GM18507 (cell line): ENCODE data around the gene IL27RA.
"Not testable (repeated sequence)": the region's sequence is repeated elsewhere in the genome, so short reads cannot be mapped to it uniquely, and the experiment has no call there.

Experiments used
- DNase-seq: peaks from one replicate; pipeline ENCODE4 v3.0.0; 2011; ENCODE audit warnings: low read depth; ENCODE audit not compliant: insufficient read length; ENCODE audit errors: extremely low spot score
- FAIRE-seq: peaks from 2 replicates; lab custom pipeline; 2011; peaks lifted over from hg19 to GRCh38; lab: Jason Lieb, UNC

IL27RA gene

DNA sequence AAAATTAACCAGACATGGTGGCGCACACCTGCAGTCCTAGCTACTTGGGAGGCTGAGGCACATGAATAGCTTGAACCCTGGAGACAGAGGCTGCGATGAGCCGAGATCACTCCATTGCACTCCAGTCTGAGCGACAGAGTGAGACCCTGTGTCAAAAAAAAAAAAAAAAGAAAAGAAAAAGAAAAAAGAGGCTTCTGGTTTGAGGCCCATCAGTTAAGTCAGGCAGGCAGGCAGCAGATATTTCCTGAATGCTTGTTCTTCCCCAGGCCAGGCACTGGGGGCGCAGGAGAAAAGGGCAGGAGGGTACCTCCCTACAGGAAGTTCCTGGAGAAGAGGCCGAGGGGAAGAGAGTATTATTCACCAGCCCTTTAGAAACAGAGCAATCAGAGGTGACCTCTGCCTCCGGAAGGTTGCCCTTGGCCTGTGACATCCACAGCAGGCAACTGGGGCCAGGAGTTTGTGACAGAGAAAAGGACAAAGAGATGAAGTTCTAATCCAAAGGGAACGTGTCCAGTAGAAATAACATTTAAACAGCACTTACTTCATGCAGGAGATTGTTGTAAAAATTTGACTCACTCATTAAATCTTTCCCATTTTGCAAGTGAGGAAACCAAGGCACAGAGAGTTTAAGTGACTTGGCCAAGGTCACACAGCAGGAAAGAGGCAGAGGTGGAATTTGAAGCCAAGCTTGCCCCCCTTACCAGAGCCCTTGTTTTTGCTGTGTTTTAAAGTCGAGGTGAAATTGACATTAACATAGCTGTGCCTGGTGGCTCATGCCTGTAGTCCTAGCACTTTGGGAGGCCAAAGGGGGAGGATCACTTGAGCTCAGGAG, 7.9 kb upstream of the IL27RA start:
- no peak for DNase-seq
- peak; percentile 35 for FAIRE-seq

DNA sequence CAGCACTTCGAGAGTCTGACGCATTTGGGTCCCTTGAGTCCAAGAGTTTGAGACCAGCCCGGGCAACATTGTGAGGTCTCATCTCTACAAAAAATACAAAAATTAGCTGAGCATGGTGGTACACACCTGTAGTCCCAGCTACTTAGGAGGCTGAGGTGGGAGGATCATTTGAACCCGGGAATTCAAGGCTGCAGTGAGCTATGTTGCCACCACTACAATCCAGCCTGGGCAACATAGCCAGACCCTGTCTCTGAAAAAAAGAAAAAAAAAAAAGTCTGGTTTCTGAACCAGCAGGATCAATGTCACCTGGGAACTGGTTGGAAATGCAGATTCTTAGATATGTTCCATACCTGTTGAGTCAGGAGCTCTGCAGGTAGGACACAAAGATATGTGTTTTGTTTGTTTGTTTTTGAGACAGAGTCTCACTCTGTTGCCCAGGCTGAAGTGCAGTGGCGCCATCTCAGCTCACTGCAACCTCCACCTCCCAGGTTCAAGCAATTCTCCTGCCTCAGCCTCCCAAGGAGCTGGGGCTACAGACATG, 4.8 kb upstream of the IL27RA start:
- FAIRE-seq, DNase-seq: not testable (repeated sequence)

DNA sequence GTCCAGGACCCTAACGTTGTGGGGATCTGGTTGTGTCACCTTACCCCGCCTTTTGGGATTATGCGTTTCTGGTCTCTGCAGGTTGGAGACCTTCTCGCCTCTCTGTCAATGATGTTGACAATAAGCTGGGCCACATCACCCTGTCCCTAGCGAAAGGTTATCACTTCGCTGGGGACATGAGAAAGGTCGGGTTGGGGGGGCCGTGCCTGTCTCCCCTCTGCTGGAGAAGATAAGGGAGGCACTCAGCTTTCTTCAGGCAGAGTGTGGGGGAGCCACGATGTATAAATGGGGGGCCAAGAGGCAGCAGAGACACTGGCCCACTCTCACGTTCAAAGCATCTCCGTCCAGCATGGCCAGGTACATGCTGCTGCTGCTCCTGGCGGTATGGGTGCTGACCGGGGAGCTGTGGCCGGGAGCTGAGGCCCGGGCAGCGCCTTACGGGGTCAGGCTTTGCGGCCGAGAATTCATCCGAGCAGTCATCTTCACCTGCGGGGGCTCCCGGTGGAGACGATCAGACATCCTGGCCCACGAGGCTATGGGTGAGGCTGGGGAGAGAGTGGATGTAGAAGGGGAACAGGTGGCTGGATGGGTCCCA, 3.6 kb upstream of the IL27RA start, which contains the start of gene RLN3:
TSS of gene RLN3 (plus strand) at position 293 of the 595 bp plus-strand sequence. CDS start at position 350, 57 bp downstream.
- FAIRE-seq, result no peak
- no peak for DNase-seq

DNA sequence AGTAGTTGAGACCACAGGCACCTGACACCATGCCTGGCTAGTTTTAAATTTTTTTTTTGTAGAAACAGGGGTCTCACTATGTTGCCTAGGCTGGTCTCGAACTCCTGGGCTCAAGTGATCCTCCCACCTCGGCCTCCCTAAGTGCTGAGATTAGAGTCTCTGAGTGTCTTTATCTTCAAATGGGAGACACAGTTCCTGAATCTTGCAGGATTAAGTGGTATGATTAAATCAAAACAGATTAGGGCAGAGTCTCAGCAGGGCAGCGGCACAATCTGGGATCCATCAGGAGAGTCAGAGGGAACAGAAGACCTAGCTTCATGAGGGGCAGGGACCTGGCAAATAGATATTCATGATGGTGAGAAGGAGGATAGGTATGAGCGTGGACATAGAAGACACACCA, 2.7 kb upstream of the IL27RA start:
- FAIRE-seq, result no peak
- no peak for DNase-seq

DNA sequence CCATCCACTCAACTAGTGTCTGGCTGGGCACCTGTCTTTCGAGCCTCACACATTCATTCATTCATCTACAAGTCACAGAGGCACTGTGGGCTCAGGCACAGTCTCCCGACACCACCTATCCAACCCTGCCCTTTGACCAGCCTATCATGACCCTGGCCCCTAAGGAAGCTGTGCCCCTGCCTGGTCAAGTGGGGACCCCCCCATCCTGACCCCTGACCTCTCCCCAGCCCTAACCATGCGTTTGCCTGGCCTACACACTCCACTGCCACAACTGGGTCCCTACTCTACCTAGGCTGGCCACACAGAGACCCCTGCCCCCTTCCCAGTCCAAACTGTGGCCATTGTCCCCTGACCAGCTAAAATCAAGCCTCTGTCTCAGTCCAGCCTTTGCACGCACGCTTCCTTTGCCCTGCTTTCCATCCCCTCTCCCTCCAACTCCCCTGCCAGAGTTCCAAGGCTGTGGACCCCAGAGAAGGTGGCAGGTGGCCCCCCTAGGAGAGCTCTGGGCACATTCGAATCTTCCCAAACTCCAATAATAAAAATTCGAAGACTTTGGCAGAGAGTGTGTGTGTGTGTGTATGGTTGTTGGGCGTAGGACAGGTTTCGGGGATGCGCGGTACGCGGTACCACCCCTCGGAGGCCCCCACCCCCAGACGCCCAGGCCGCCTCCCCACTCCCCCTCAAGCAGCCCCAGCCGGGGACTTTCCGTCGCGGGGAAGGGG, 404 bp upstream of the IL27RA start:
- FAIRE-seq (no peak), DNase-seq (peak; percentile 47)

DNA sequence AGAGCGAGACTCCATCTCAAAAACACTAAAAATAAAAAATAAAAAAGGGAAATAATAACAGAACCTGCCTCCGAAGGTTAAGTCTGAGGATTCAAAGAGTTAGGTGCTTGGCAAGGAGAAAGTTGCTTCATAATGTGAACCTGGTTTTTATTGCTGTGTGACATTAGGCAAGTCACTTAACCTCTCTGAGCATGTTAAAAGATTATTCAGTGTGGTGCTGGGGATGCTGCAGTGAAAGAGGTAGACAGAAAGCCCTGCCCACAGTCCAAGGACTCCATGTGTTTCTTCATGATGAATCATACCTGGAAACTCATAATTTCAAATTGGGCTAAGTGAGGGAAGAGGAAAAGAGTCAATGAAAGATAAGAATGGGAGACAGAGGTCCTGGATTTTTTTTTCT, 2.4 kb downstream of the IL27RA start:
- FAIRE-seq (no peak), DNase-seq (no peak)

DNA sequence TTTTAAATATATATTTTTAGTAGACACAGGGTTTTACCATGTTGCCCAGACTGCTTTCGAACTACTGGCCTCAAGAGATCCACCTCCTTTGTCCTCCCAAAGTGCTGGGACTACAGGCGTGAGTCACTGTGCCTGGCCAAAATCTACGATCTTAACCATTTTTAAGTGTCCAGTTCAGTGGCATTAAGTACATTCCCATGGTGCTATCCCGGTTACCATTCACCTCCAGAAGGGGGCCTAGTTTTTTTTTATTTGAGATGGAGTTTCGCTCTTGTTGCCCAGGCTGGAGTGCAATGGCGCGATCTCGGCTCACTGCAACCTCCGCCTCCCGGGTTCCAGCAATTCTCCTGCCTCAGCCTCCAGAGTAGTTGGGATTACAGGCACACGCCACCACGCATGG, 3.6 kb downstream of the IL27RA start:
- not testable (repeated sequence) for DNase-seq, FAIRE-seq

DNA sequence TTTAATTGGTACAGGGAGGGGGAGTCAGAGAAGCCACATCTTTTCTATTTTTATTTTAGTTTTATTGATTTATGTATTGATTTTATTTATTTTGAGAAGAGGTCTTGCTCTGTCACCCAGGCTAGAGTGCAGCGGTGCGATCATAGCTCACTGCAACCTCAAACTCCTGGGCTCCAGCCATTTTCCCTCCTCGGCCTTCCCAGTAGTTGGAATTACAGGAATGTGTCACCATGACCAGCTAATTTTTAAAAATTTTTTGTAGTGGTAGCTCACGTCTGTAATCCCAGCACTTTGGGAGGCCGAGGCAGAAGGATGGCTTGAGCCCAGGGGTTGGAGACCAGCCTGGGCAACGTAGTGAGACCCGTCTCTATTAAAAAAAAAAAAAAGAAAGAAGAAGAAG, 4.1 kb downstream of the IL27RA start:
- FAIRE-seq (no peak), DNase-seq (no peak)

DNA sequence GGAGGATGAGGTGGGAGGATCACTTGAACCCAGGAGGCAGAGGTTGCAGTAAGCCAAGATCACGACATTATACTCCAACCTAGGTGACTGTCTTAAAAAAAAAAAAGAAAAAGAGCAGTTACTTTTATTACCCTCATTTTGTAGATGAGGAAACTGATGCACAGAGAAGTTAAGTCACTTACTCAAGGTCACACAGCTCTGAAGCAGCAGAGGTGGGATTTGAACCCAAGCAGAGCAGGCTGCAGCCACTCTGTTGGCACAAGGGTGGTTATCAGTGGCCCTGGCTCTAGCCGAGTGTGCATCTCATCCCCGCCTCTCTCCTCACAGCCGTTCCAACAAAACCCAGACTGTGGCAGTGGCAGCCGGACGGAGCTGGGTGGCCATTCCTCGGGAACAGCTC, 7.6 kb downstream of the IL27RA start:
- DNase-seq (no peak), FAIRE-seq (no peak)

DNA sequence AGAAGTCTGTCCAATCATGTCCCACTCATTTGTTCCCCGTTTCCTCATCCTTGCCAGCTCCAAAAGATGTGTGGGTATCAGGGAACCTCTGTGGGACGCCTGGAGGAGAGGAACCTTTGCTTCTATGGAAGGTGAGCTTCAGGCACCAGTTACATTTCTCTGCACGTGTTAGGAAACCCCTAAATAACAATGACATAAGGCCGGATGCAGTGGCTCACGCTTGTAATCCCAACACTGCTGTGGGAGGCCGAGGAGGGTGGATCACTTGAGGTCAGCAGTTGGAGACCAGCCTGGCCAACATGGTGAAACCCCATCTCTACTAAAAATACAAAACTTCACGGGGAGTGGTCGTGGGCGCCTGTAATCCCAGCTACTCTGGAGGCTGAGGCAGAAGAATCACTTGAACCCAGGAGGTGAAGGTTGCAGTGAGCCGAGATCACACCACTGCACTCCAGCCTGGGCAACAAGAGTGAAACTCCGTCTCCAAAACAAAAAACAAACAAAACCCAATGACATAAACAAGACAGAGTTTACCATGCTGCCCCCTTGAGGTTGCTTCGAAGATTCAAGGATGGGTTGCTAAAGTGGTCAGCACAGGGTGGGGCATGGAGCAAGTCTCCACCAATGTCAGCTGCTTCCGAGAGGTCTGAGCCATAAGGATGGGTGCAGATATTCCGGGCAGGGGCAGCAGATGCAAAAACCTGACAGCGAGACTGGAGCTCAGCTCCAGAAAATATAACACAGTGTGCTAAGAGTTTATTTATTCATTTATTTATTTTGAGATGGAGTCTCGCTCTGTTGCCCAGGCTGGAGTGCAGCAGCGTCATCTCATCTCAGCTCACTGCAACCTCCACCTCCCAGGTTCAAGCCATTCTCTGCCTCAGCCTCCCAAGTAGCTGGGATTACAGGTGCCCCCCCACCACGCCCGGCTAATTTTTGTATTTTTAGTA, 11.4 kb downstream of the IL27RA start:
- DNase-seq (peak; percentile 44), FAIRE-seq (peak; percentile 86)

DNA sequence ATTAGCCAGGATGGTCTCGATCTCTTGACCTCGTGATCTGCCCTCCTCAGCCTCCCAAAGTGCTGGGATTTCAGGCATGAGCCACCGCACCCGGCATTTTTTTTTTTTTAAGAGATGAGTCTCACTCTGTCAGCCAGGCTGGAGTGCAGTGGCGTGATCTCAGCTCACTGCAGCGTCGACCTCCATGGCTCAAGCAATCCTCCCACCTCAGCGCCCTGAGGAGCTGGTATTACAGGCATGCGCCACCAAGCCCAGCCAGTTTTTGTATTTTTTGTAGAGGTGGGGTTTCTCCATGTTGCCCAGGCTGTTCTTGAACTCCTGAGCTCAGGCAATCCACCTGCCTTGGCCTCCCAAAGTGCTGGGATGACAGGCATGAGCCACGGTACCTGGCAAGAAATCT, 16.3 kb downstream of the IL27RA start:
- DNase-seq, FAIRE-seq: not testable (repeated sequence)

DNA sequence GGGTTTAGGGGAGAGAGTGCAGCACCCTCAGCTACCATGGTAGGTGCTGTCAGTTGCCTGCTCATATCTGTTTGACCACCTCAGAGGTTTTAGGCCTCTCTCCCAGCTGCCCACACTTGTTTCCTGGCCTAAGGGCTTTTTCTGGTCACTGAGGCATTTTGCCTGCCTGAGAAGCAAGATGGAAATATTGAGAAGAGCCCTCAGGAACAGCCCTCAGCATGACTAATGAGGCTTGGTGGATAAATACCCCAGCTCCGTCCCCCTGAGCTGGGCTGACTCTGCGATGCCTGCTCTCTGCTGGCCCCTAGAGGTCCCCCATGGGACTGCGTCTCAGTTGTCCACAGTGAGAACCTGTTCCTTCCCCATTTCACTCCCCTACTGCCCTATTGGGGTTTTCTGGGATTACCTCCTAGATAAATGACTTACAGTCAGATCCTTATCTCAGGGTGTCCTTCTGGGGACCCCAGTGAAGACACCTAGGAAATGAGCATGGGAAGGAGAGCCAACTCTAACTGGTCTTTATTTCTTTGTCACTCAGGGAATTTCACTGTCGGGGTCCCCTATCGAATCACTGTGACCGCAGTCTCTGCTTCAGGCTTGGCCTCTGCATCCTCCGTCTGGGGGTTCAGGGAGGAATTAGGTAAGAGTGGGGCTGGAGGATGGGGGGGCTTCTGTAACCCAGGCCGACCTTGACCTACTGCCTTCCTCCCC, 17.0 kb downstream of the IL27RA start:
- FAIRE-seq (peak; percentile 64), DNase-seq (peak; percentile 47)

DNA sequence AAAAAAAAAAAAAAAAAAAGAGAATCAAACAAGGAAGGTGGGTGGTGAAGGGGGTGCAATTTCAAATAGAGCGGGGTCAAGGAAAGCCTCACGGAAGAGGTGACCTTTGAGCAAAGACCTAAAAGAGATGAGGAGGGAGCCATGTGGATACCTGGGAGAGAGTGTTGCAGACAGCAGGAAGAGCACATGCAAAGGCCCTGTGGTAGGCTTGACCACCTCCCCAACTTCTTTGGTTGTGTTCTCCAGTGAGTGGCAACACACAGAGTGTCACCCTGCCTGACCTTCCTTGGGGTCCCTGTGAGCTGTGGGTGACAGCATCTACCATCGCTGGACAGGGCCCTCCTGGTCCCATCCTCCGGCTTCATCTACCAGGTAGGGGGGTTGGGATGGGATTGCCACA, 18.9 kb downstream of the IL27RA start:
- DNase-seq (no peak), FAIRE-seq (no peak)

DNA sequence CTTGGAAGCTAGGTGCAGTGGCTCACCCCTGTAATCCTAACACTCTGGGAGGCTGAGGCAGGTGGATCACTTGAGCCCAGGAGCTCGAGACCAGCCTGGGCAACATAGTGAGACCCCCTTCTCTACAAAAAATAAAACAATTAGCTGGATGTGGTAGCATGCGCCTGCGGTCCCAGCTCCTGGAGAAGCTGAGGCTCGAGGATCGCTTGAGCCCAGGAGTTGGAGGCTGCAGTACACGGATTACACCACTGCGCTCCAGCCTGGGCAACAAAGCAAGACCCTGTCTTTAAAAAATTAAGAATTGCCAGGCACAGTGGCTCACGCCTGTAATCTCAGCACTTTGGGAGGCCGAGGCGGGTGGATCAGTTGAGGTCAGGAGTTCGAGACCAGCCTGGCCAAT, 19.4 kb downstream of the IL27RA start:
- DNase-seq, FAIRE-seq: not testable (repeated sequence)

DNA sequence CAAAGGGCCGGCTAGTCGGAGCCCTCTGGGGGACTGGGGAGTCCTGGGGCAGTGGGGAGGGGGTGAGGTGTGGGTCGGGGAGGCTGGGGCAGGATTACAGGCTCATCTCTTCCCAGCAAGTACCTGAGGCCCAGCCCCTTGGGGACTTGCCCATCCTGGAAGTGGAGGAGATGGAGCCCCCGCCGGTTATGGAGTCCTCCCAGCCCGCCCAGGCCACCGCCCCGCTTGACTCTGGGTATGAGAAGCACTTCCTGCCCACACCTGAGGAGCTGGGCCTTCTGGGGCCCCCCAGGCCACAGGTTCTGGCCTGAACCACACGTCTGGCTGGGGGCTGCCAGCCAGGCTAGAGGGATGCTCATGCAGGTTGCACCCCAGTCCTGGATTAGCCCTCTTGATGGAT, 20.4 kb downstream of the IL27RA start:
- no peak for FAIRE-seq

DNA sequence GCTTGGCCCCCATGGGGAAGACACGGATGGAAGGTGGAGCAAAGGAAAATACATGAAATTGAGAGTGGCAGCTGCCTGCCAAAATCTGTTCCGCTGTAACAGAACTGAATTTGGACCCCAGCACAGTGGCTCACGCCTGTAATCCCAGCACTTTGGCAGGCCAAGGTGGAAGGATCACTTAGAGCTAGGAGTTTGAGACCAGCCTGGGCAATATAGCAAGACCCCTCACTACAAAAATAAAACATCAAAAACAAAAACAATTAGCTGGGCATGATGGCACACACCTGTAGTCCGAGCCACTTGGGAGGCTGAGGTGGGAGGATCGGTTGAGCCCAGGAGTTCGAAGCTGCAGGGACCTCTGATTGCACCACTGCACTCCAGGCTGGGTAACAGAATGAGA, 20.9 kb downstream of the IL27RA start:
- FAIRE-seq, result no peak
- DNase-seq, result no peak

More for the DNA sequence above, 20.4 kb downstream of the IL27RA start:
- DNase-seq, result no peak

DNA sequence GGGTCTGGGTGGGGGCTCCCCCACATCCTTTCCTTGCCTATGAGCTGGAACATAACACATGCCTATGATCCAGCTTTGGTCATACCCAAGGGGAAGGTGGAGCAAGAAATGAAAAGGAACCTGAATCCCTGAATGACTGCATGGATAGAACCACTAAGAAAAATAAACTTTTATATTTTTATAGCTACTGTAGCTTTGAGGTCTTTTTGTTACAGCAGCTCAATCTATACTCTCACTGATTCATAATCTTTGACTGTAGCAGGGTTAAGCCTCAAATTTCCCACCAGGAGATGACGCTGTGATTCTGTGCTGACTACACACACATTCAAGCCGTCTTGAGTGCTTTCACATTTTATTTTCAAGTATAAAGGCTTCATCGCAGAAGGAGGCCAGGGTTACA, 21.5 kb downstream of the IL27RA start:
- DNase-seq (no peak), FAIRE-seq (no peak)

DNA sequence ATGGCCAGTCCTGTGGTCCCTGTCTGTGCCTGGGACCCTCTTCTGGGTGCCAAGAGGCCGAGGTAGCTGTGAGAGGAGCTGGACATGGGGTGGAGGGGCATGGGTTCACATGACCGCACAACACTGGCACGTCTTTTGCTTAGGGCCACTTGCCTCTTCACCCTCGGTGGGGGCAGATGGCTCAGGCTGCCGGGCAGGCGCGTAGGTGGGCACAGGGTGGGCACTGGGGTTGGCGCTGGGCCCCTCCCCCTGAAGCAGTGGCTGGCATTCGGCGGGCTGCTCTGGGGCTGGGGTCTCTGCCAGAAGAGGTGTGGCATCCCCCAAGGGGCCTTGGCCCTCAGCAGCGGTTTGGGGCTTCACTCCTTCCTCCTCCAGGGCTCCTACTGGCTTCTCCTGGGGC, 21.9 kb downstream of the IL27RA start:
- FAIRE-seq (no peak), DNase-seq (no peak)
